Epithelial cell of proximal tubule (primary cell): Measurements from ENCODE around the gene ARHGAP45. TPM values are rescaled to one million over a fixed set of nuclear protein-coding genes. Genes with fewer than 3 reads are reported as not detected.

Experiments
- DNase-seq: peaks from one replicate; pipeline ENCODE4 v3.0.0-alpha.2; 2011; ENCODE audit warnings: low read depth
- H3K4me3 ChIP-seq: 2 replicates; pipeline ENCODE4 v1.5.1; 2011; ENCODE audit warnings: low read depth, mild to moderate bottlenecking, low read length
- total RNA-seq: library from RNA; depleted of rRNA; stranded (reverse); fragments of >200 nt; gene quantifications from 2 replicates; pipeline ENCODE4 v1.2.3, GENCODE V29; 2015
- TF ChIP-seq, protein P1 (sequence below): conservative IDR thresholded peaks from 2 replicates; pipeline ENCODE4 v1.5.1; 2012; ENCODE audit warnings: low read depth, mild to moderate bottlenecking, low read length

ARHGAP45 gene
- total RNA-seq, 1 donor from 2014 or later, result 6.7 TPM

DNA sequence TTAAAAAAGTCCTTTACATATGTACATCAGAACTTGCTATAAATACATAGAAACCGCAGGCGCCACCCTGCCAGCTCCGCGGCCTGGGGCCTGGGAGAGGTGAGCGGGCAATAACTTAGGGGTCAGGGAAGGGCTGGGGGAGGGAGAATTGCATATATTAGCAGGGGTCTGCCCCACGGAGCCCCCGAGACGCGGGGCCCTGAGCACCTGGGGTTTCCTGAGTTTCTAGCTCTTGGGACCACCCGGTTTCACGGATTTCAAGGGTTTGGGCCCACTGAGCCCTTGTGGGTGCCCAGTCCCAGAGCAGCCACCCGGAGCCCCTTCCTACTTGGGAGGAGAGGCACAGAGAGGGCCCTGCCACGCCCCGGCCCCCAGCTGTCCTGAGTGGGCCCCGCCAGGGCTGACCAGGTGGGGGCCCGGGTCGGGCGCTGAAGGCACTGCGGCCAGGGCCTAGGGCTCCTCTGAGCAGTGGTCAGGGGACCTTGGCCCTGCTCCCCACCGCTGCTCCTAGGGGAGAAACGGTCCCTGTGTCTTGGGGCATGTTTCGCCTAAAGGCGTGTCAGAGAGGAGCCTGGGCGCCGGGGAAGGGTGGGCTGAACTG lies 40.8 kb downstream of the ARHGAP45 start:
- TF ChIP-seq, protein P1, sequence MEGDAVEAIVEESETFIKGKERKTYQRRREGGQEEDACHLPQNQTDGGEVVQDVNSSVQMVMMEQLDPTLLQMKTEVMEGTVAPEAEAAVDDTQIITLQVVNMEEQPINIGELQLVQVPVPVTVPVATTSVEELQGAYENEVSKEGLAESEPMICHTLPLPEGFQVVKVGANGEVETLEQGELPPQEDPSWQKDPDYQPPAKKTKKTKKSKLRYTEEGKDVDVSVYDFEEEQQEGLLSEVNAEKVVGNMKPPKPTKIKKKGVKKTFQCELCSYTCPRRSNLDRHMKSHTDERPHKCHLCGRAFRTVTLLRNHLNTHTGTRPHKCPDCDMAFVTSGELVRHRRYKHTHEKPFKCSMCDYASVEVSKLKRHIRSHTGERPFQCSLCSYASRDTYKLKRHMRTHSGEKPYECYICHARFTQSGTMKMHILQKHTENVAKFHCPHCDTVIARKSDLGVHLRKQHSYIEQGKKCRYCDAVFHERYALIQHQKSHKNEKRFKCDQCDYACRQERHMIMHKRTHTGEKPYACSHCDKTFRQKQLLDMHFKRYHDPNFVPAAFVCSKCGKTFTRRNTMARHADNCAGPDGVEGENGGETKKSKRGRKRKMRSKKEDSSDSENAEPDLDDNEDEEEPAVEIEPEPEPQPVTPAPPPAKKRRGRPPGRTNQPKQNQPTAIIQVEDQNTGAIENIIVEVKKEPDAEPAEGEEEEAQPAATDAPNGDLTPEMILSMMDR, result no peak
- H3K4me3 ChIP-seq, result no peak overlapping the region
- no peak for DNase-seq

GRCh38 chr19:1108291-1109031 lies 41.5 kb downstream of the ARHGAP45 start:
- TF ChIP-seq, protein P1, result no peak
- no peak overlapping the region for H3K4me3 ChIP-seq
- no peak for DNase-seq

DNA sequence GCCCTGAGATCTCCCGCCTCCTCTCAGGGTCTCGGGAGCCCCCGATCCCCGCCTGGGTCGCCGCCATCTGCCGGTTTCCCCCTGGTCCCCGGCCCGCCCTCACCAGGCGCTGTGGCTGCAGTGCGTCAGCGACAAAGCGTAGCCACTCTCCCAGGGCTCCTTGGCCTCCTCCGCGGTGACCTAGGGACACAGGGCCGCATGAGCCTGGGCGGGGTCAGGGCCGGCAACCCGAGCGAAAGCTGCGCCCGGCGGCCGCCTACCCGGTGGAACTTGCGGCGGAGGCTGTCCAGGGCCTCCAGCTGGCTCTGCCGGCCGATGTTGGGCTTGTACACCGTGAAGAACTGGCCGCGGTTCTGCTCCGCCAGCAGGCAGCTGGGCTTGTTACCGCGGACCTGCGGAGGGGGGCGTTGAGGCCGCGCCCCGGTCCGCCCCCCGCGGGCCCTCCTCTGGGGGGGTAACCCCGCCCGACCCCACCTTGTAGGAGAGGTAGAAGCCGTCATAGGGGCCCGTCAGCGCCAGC lies 42.1 kb downstream of the ARHGAP45 start:
- no peak overlapping the region for H3K4me3 ChIP-seq
- TF ChIP-seq, protein P1, result no peak
- no peak for DNase-seq

DNA sequence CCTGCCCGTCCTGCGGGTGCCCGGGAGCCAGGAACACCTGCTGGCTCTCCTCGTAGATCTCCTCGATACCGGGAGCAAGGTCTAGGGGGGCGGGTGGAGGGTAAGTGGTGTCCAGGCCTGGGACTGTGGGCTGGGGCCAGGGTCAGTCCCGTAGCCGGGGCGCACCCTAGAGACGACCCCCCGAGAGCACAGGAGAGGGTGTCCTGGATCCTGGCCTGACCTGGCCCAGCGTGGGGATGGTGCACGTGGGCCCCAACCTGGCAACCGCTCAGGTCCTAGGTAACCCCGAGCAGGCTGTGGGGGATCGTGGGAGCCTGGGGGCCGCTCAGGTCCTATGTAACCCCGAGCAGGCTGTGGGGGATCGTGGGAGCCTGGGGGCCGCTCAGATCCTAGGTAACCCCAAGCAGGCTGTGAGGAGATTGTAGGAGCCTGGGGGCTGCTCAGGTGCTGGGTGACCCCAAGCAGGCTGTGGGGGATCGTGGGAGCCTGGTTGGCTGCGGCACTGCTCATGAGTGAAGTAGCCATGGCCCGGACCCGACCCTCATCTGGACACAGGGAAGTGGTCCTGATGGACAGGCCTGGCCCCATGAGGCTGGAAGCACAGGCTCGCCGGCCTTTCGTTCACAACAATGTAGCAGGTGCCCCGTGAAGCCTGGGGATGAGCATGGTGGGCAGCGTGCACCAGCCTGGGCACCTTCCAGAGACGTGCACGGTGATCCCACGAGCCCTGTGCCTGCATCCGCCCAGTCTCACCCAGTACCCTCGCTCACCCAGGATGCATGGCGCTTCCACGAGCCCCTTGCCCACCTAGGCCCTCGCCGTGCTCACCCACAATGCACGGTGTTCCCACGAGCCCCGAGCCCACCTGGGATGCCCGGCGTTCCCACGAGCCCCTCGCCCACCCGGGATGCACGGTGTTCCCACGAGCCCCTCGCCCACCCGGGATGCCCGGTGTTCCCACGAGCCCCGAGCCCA lies 43.0 kb downstream of the ARHGAP45 start:
- no peak overlapping the region for H3K4me3 ChIP-seq
- TF ChIP-seq, protein P1, result no peak
- no peak for DNase-seq

- TF ChIP-seq, protein P1, result no peak
- no peak overlapping the region for H3K4me3 ChIP-seq
- no peak for DNase-seq
Observed at GRCh38 chr19:1110809-1111640, 44.1 kb downstream of the ARHGAP45 start.
